ENCODE data around the gene LRRTM4. TPM values are rescaled to one million over a fixed set of nuclear protein-coding genes. Genes with fewer than 3 reads are reported as not detected.

The LRRTM4 gene
- total RNA-seq, 4 donors from 2014 or later = not detected

- peak; percentile 65 to 71 for DNase-seq
- Histone ChIP-seq H3K4me1 (no peaks in the 10 kb centered on the region), H3K4me3 (replicated peaks in 1 of 3) (no peak overlapping the region), H3K27me3 (no peaks in the 10 kb centered on the region), H3K36me3 (no peaks in the 10 kb centered on the region), H3K27ac (no peak overlapping the region), H3K9me3 (no peaks in the 10 kb centered on the region)
- TF ChIP-seq POLR2A (IDR thresholded peaks at IDR 0.05) = no peak
- TF ChIP-seq CTCF (IDR thresholded peaks at IDR 0.05) = no peak
- WGBS, 2 donors = 24 to 27% methylated on average over 2 of the region's 2 CpGs
- intact Hi-C loops (cut with DNase I) = no loop called here
These were observed 30.8 kb upstream of the LRRTM4 start for GRCh38 chr2:77552956-77553355.

GRCh38 chr2:77538031-77538430 lies 15.9 kb upstream of the LRRTM4 start:
- H3K27me3 ChIP-seq = no peaks in the 10 kb centered on the region
- H3K36me3 ChIP-seq = no peaks in the 10 kb centered on the region
- no peaks in the 10 kb centered on the region for H3K4me1 ChIP-seq
- no peak overlapping the region for H3K4me3 ChIP-seq (replicated peaks in 1 of 3)
- intact Hi-C loops (cut with DNase I) = no loop called here
- H3K27ac ChIP-seq = no peak overlapping the region
- WGBS, 2 donors = 75 to 77% methylated on average over 3 of the region's 3 CpGs
- TF ChIP-seq POLR2A (IDR thresholded peaks at IDR 0.05) = no peak
- no peak for TF ChIP-seq CTCF (IDR thresholded peaks at IDR 0.05)
- no peaks in the 10 kb centered on the region for H3K9me3 ChIP-seq
- no peak for DNase-seq

GRCh38 chr2:77522888-77523287 lies 712 bp upstream of the LRRTM4 start:
- Histone ChIP-seq H3K4me3 (replicated peaks in 1 of 3) (no peak overlapping the region), H3K9me3 (no peaks in the 10 kb centered on the region), H3K27me3 (no peaks in the 10 kb centered on the region), H3K36me3 (no peaks in the 10 kb centered on the region), H3K4me1 (peaks cover 0 to 4% of the 10 kb centered on the region in 2 donors), H3K27ac (no peak overlapping the region)
- TF ChIP-seq POLR2A (IDR thresholded peaks at IDR 0.05) = no peak
- TF ChIP-seq CTCF (IDR thresholded peaks at IDR 0.05) = no peak
- WGBS, 2 donors = 87% methylated on average over 1 of the region's 1 CpG
- DNase-seq = no peak
- intact Hi-C loops (cut with DNase I) = no loop called here

- H3K9me3 ChIP-seq = no peaks in the 10 kb centered on the region
- H3K4me1 ChIP-seq = peaks cover 0 to 4% of the 10 kb centered on the region in 2 donors
- no peak overlapping the region for H3K27ac ChIP-seq
- no peak for DNase-seq
- no peaks in the 10 kb centered on the region for H3K36me3 ChIP-seq
- TF ChIP-seq CTCF (IDR thresholded peaks at IDR 0.05) = no peak
- TF ChIP-seq POLR2A (IDR thresholded peaks at IDR 0.05) = no peak
- no peak overlapping the region for H3K4me3 ChIP-seq (replicated peaks in 1 of 3)
- intact Hi-C loops (cut with DNase I) = no loop called here
- H3K27me3 ChIP-seq = no peaks in the 10 kb centered on the region
- WGBS, 2 donors = 48 to 56% methylated on average over 7 of the region's 7 CpGs
These were observed 656 bp downstream of the LRRTM4 start for GRCh38 chr2:77521548-77521891.

GRCh38 chr2:77520641-77521547 lies 1.3 kb downstream of the LRRTM4 start:
- H3K27me3 ChIP-seq = no peaks in the 10 kb centered on the region
- H3K27ac ChIP-seq = no peak overlapping the region
- H3K36me3 ChIP-seq = no peaks in the 10 kb centered on the region
- H3K4me3 ChIP-seq (replicated peaks in 1 of 3) = no peak overlapping the region
- no peak for DNase-seq
- TF ChIP-seq POLR2A (IDR thresholded peaks at IDR 0.05) = no peak
- TF ChIP-seq CTCF (IDR thresholded peaks at IDR 0.05) = no peak
- WGBS, 2 donors = 11 to 15% methylated on average over 9 of the region's 9 CpGs
- H3K4me1 ChIP-seq = peaks cover 0 to 4% of the 10 kb centered on the region in 2 donors
- no peaks in the 10 kb centered on the region for H3K9me3 ChIP-seq
- intact Hi-C loops (cut with DNase I) = no loop called here

Data from thyroid gland (tissue), 4 donors.